Neural cell (in vitro differentiated cells): ENCODE results near the gene ZNF831.

Experiments
- CTCF ChIP-seq: fragments of 450-650 bp; IDR thresholded peaks from 2 replicates; pipeline ENCODE4 v1.5.1; 2014; ENCODE audit warnings: antibody characterized with exemption, mild to moderate bottlenecking, moderate library complexity; ENCODE audit not compliant: poor library complexity, severe bottlenecking
- POLR2AphosphoS5 ChIP-seq: IDR thresholded peaks from 2 replicates; pipeline ENCODE4 v1.6.1; 2012
- REST ChIP-seq: IDR thresholded peaks from 2 replicates; pipeline ENCODE4 v1.6.1; 2012; ENCODE audit warnings: borderline replicate concordance
- TAF1 ChIP-seq: IDR thresholded peaks from 2 replicates; pipeline ENCODE4 v1.6.1; 2012; ENCODE audit warnings: low read depth

GRCh38 chr20:59171986-59172385 lies 8.4 kb downstream of the ZNF831 start:
- TF ChIP-seq TAF1 (no peak), CTCF (no peak), POLR2AphosphoS5 (no peak), REST (no peak)
